HCT116 (cell line): ENCODE results near the gene ASB8. TPM values are rescaled to one million over a fixed set of nuclear protein-coding genes. Genes with fewer than 3 reads are reported as not detected.
A peak's percentile ranks its signal among the peaks of the same experiment; 100 is the strongest.

Experiments used
- ATAC-seq: fragments of 200-7000 bp; cut with Tn5 transposase; 2 replicates; pipeline ENCODE4 v1.9.1; 2020; ENCODE audit warnings: mild to moderate bottlenecking, moderate library complexity
- BruUV-seq: library from RNA; stranded (reverse); fragments of 400-500 nt; replicated peaks from 2 replicates; lab custom pipeline; 2021; lab: Mats Ljungman, UMichigan
- CTCF ChIA-PET: fragments of 300-600 bp; sonication (Branson Sonifier 250); formaldehyde crosslinking; loops from one replicate; lab custom pipeline; 2021; ENCODE audit warnings: antibody characterized with exemption; lab: Charles Lee
- POLR2A ChIA-PET: fragments of 300-600, 350-600 bp; sonication (Branson Sonifier 250); formaldehyde crosslinking; loops from one replicate; lab custom pipeline; 2021; ENCODE audit warnings: antibody characterized with exemption; lab: Charles Lee
- RAD21 ChIA-PET, 2 experiments: fragments of 300-600 bp; sonication (Branson Sonifier 250); formaldehyde crosslinking; loops; one replicate each; lab custom pipeline; 2023; ENCODE audit warnings: low total read pairs in 2 of 2; ENCODE audit not compliant: uncharacterized antibody in 2 of 2, unreplicated experiment in 2 of 2, low non-redundant PET in 1 of 2; lab: Charles Lee
- DNase-seq: peaks from one replicate; pipeline ENCODE4 v3.0.0-alpha.2; 2010; ENCODE audit warnings: low read depth, low spot score
- H2AFZ ChIP-seq: fragments of 200-600 bp; shearing (Covaris generic), sonication (generic); 2 replicates; pipeline ENCODE4 v1.6.1; 2017; ENCODE audit warnings: low read depth, mixed run types, mixed read lengths, antibody characterized with exemption, low read length; ENCODE audit not compliant: poor library complexity, severe bottlenecking
- H3K27ac ChIP-seq: 2 replicates; pipeline ENCODE4 v1.5.1; 2012; ENCODE audit warnings: low read depth, low read length
- H3K27me3 ChIP-seq: fragments of 200-600 bp; sonication (generic); 2 replicates; pipeline ENCODE4 v1.6.1; 2016; ENCODE audit warnings: mixed run types, low read length, mixed read lengths; ENCODE audit not compliant: insufficient read depth
- H3K36me3 ChIP-seq, 2 experiments: fragments of 200-500 bp in 1 of 2; fragments of 200-600 bp in 1 of 2; sonication (Bioruptor generic) in 1 of 2; sonication (generic) in 1 of 2; 2 replicates each; pipeline versions ENCODE4 v1.5.1 to v1.6.1; 2014 to 2016; ENCODE audit warnings: low read length in 2 of 2, inconsistent platforms in 1 of 2, mixed read lengths in 1 of 2, mixed run types in 1 of 2; ENCODE audit not compliant: insufficient read depth in 2 of 2, control insufficient read depth in 1 of 2
- H3K4me1 ChIP-seq, 2 experiments: fragments of 200-600 bp in 1 of 2; sonication (generic) in 1 of 2; 2 replicates each; pipeline versions ENCODE4 v1.5.1 to v1.6.1; 2012 to 2017; ENCODE audit warnings: low read length in 2 of 2, inconsistent platforms in 1 of 2, mild to moderate bottlenecking in 1 of 2, mixed read lengths in 1 of 2, mixed run types in 1 of 2, moderate library complexity in 1 of 2; ENCODE audit not compliant: insufficient read depth in 2 of 2, control insufficient read depth in 1 of 2
- H3K4me2 ChIP-seq: fragments of 200-600 bp; sonication (generic); 2 replicates; pipeline ENCODE4 v1.6.1; 2017; ENCODE audit warnings: mixed run types, low read length, mixed read lengths
- H3K4me3 ChIP-seq, 2 experiments: fragments of 200-600 bp in 1 of 2; sonication (generic) in 1 of 2; replicated peaks in 1 of 2; 2 replicates each; pipeline ENCODE4 v1.5.1; 2011 to 2016; ENCODE audit warnings: low read length in 2 of 2, control low read depth in 1 of 2, low read depth in 1 of 2, mild to moderate bottlenecking in 1 of 2, mixed read lengths in 1 of 2, mixed run types in 1 of 2
- H3K79me2 ChIP-seq: fragments of 200-600 bp; sonication (generic); 2 replicates; pipeline ENCODE4 v1.6.1; 2017; ENCODE audit warnings: mild to moderate bottlenecking, mixed run types, low read length, moderate library complexity, mixed read lengths; ENCODE audit not compliant: insufficient read depth
- H3K9ac ChIP-seq: fragments of 200-600 bp; sonication (generic); 2 replicates; pipeline ENCODE4 v1.6.1; 2016; ENCODE audit warnings: low read length, mixed read lengths
- H3K9me2 ChIP-seq: fragments of 200-600 bp; sonication (generic), shearing (Covaris generic); 2 replicates; pipeline ENCODE4 v1.6.1; 2017; ENCODE audit warnings: mixed run types, mild to moderate bottlenecking, moderate library complexity; ENCODE audit not compliant: insufficient read depth
- H3K9me3 ChIP-seq, 2 experiments: fragments of 200-500 bp in 1 of 2; fragments of 200-600 bp in 1 of 2; sonication (Bioruptor generic) in 1 of 2; sonication (generic) in 1 of 2; 2 replicates each; pipeline ENCODE4 v1.6.1; 2014 to 2017; ENCODE audit warnings: low read length in 2 of 2, mixed read lengths in 2 of 2, inconsistent platforms in 1 of 2, low read depth in 1 of 2, mild to moderate bottlenecking in 1 of 2, mixed run types in 1 of 2, moderate library complexity in 1 of 2; ENCODE audit not compliant: control insufficient read depth in 1 of 2, insufficient read depth in 1 of 2
- H4K20me1 ChIP-seq: fragments of 200-600 bp; sonication (generic), shearing (Covaris generic); 2 replicates; pipeline ENCODE4 v1.6.1; 2017; ENCODE audit warnings: mixed run types, mild to moderate bottlenecking, moderate library complexity; ENCODE audit not compliant: insufficient read depth
- CBX3 ChIP-seq: IDR thresholded peaks from 2 replicates; pipeline ENCODE4 v1.6.1; 2012; ENCODE audit warnings: low read depth
- CEBPB ChIP-seq: IDR thresholded peaks from 2 replicates; pipeline ENCODE4 v1.6.1; 2012; ENCODE audit warnings: low read depth
- EGR1 ChIP-seq: IDR thresholded peaks from 2 replicates; pipeline ENCODE4 v1.6.1; 2012; ENCODE audit warnings: low read depth
- EZH2 ChIP-seq: fragments of 200-600 bp; sonication (generic); IDR thresholded peaks from 2 replicates; pipeline ENCODE4 v1.6.1; 2017; ENCODE audit warnings: antibody characterized with exemption, mixed run types
- FOSL1 ChIP-seq: IDR thresholded peaks from 2 replicates; pipeline ENCODE4 v1.6.1; 2012; ENCODE audit warnings: low read depth
- POLR2A ChIP-seq: IDR thresholded peaks from 2 replicates; pipeline ENCODE4 v1.7.0; 2011; ENCODE audit warnings: borderline replicate concordance; ENCODE audit not compliant: insufficient read depth, insufficient read length; ENCODE audit errors: extremely low read depth
- RAD21 ChIP-seq: IDR thresholded peaks from 2 replicates; pipeline ENCODE4 v1.6.1; 2012; ENCODE audit warnings: low read depth, mild to moderate bottlenecking
- SP1 ChIP-seq: IDR thresholded peaks from 2 replicates; pipeline ENCODE4 v1.6.1; 2012; ENCODE audit warnings: low read depth
- YY1 ChIP-seq: IDR thresholded peaks from 2 replicates; pipeline ENCODE4 v1.6.1; 2011; ENCODE audit warnings: low read length, low read depth, moderate library complexity, mild to moderate bottlenecking; ENCODE audit not compliant: insufficient replicate concordance; ENCODE audit errors: extremely low read depth
- intact Hi-C: fragments of 100-400 bp; cut with micrococcal nuclease; formaldehyde crosslinking; loops from 2 replicates; pipeline ENCODE4 v1.10.0; 2022
- total RNA-seq: library from RNA; stranded (reverse); gene quantifications from one replicate; pipeline ENCODE4 v1.2.1, GENCODE V29; 2021; ENCODE audit not compliant: unreplicated experiment
- TF ChIP-seq, protein P1 (sequence below): IDR thresholded peaks from 2 replicates; pipeline ENCODE4 v1.6.1; 2012
- TF ChIP-seq, protein P2 (sequence below), 3 experiments: fragments of 200-600 bp in 1 of 3; sonication (generic) in 1 of 3; IDR thresholded peaks in 2 of 3; conservative IDR thresholded peaks in 1 of 3; 2 replicates each; pipeline ENCODE4 v1.5.1; 2012 to 2017; ENCODE audit warnings: low read depth in 2 of 3, low read length in 2 of 3, antibody characterized with exemption in 1 of 3, borderline replicate concordance in 1 of 3, control low read depth in 1 of 3, mild to moderate bottlenecking in 1 of 3, mixed read lengths in 1 of 3, mixed run types in 1 of 3, moderate library complexity in 1 of 3; ENCODE audit not compliant: insufficient read depth in 1 of 3

The ASB8 gene
- total RNA-seq, 1 experiment from 2014 or later: 14.0 TPM

GRCh38 chr12:48145981-48146380 lies 11.3 kb downstream of the ASB8 start:
- Histone ChIP-seq H3K36me3 (peaks cover 35 to 50% of the 10 kb centered on the region in 2 experiments; a peak in 3 of 4 replicates), H3K4me2 (no peak overlapping the region), H3K9me2 (no peaks in the 10 kb centered on the region), H3K4me1 (no peaks in the 10 kb centered on the region), H3K27ac (no peak overlapping the region), H3K4me3 (no peak overlapping the region), H3K27me3 (no peaks in the 10 kb centered on the region), H2AFZ (no peak overlapping the region), H3K9me3 (no peaks in the 10 kb centered on the region), H4K20me1 (no peaks in the 10 kb centered on the region), H3K79me2 (no peaks in the 10 kb centered on the region), H3K9ac (no peak overlapping the region)
- CTCF ChIA-PET: no interaction called here
- DNase-seq (no peak), ATAC-seq (no peak)
- intact Hi-C loops: no loop called here
- POLR2A ChIA-PET: no interaction called here
- no peak for TF ChIP-seq SP1
- no peak for TF ChIP-seq CBX3
- TF ChIP-seq, protein P1, sequence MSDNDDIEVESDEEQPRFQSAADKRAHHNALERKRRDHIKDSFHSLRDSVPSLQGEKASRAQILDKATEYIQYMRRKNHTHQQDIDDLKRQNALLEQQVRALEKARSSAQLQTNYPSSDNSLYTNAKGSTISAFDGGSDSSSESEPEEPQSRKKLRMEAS: no peak
- TF ChIP-seq EZH2: no peak
- TF ChIP-seq YY1: no peak
- TF ChIP-seq POLR2A: no peak
- no peak for TF ChIP-seq RAD21
- TF ChIP-seq CEBPB: no peak
- TF ChIP-seq FOSL1: no peak
- RAD21 ChIA-PET: no interaction called here
- BruUV-seq: no TSS peak

DNA sequence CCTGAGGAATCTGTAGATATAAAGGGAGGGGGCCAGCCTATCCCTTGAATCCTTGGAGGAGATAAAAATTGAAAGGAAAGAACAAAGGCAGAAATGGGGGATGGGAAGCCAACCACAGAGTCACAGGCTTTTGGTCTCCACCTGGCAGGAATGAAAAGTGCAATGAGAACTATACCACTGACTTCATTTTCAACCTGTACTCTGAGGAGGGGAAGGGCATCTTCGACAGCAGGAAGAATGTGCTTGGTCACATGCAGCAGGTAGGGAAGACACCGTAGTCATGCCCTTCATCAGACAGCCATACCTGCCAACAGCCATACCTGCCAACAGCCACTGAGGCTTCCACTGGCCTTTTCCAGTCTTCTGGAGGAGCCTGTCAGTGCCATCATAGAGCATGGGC lies 13.4 kb downstream of the ASB8 start:
- DNase-seq: no peak
- no peaks in the 10 kb centered on the region for H3K27me3 ChIP-seq
- H2AFZ ChIP-seq: no peak overlapping the region
- CTCF ChIA-PET: no interaction called here
- H3K9me2 ChIP-seq: no peaks in the 10 kb centered on the region
- H3K36me3 ChIP-seq: peaks cover 51 to 55% of the 10 kb centered on the region in 2 experiments; a peak in 3 of 4 replicates
- TF ChIP-seq, protein P2, sequence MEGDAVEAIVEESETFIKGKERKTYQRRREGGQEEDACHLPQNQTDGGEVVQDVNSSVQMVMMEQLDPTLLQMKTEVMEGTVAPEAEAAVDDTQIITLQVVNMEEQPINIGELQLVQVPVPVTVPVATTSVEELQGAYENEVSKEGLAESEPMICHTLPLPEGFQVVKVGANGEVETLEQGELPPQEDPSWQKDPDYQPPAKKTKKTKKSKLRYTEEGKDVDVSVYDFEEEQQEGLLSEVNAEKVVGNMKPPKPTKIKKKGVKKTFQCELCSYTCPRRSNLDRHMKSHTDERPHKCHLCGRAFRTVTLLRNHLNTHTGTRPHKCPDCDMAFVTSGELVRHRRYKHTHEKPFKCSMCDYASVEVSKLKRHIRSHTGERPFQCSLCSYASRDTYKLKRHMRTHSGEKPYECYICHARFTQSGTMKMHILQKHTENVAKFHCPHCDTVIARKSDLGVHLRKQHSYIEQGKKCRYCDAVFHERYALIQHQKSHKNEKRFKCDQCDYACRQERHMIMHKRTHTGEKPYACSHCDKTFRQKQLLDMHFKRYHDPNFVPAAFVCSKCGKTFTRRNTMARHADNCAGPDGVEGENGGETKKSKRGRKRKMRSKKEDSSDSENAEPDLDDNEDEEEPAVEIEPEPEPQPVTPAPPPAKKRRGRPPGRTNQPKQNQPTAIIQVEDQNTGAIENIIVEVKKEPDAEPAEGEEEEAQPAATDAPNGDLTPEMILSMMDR (IDR thresholded peaks at IDR 0.05 in 2 of 3, conservative IDR thresholded peaks at IDR 0.05 in 1 of 3; ENCODE audit: borderline replicate concordance in 1 of 3, insufficient read depth in 1 of 3, low read depth in 2 of 3, low read length in 2 of 3): peak in 1 of 3 experiments; percentile 5; a peak in 1 of 6 replicates
- no peak for TF ChIP-seq EGR1
- H3K79me2 ChIP-seq: no peaks in the 10 kb centered on the region
- H3K4me3 ChIP-seq: no peak overlapping the region
- H4K20me1 ChIP-seq: no peaks in the 10 kb centered on the region
- ATAC-seq: no peak
- RAD21 ChIA-PET: no interaction called here
- no peak overlapping the region for H3K4me2 ChIP-seq
- no peak overlapping the region for H3K9ac ChIP-seq
- POLR2A ChIA-PET: no interaction called here
- H3K27ac ChIP-seq: no peak overlapping the region
- H3K9me3 ChIP-seq: no peaks in the 10 kb centered on the region
- no TSS peak for BruUV-seq
- intact Hi-C loops: no loop called here
- H3K4me1 ChIP-seq: no peaks in the 10 kb centered on the region
